ENCODE measurements around the gene SYT1. TPM values are rescaled to one million over a fixed set of nuclear protein-coding genes. Genes with fewer than 3 reads are reported as not detected.

Gene SYT1
- total RNA-seq, 1 donor from 2014 or later = 33.2 TPM

- Histone ChIP-seq H3K27ac (ENCODE audit: low read depth, low read length) (no peak overlapping the region), H2AFZ (ENCODE audit: low read depth, low read length) (no peak overlapping the region), H3K4me2 (ENCODE audit: low read length) (no peak overlapping the region), H3K4me1 (ENCODE audit: insufficient read depth, low read length) (peaks cover 4% of the 10 kb centered on the region), H3K9me3 (ENCODE audit: insufficient read depth, low read depth, low read length) (no peaks in the 10 kb centered on the region), H3K79me2 (ENCODE audit: insufficient read depth, low read length) (no peaks in the 10 kb centered on the region), H3K36me3 (ENCODE audit: insufficient read depth, low read length) (no peaks in the 10 kb centered on the region), H3K9ac (ENCODE audit: low read length) (no peak overlapping the region), H4K20me1 (ENCODE audit: insufficient read depth, low read length) (no peaks in the 10 kb centered on the region), H3K27me3 (ENCODE audit: insufficient read depth, low read length) (no peaks in the 10 kb centered on the region), H3K4me3 (ENCODE audit: insufficient read depth, low read depth, low read length) (no peak overlapping the region)
- Mint-ChIP-seq H3K9me3 (ENCODE audit: unreplicated experiment) (no peaks in the 10 kb centered on the region), H3K27ac (ENCODE audit: unreplicated experiment) (no peak overlapping the region), H3K27me3 (ENCODE audit: low read depth, unreplicated experiment) (no peaks in the 10 kb centered on the region), H3K4me1 (ENCODE audit: low read depth, unreplicated experiment) (peaks cover 15% of the 10 kb centered on the region), H3K36me3 (ENCODE audit: low read depth, unreplicated experiment) (no peaks in the 10 kb centered on the region), H3K4me3 (ENCODE audit: unreplicated experiment) (no peak overlapping the region)
- no peak for DNase-seq (ENCODE audit: low read depth)
- FAIRE-seq = no peak
- no peak for TF ChIP-seq CTCF (IDR thresholded peaks at IDR 0.05; ENCODE audit: insufficient read depth, low read depth, low read length)
- no peak for TF ChIP-seq EZH2 (IDR thresholded peaks at IDR 0.05; ENCODE audit: insufficient read depth, low read length)
These were observed 570.0 kb downstream of the SYT1 start for GRCh38 chr12:79434561-79434960.

GRCh38 chr12:79435742-79436141, 571.2 kb downstream of the SYT1 start:
- no peaks in the 10 kb centered on the region for H4K20me1 ChIP-seq (ENCODE audit: insufficient read depth, low read length)
- peak overlapping the region; percentile 48 for H3K27ac ChIP-seq (ENCODE audit: low read depth, low read length)
- DNase-seq (ENCODE audit: low read depth) (no peak), FAIRE-seq (no peak)
- H3K9me3 ChIP-seq (ENCODE audit: insufficient read depth, low read depth, low read length) = no peaks in the 10 kb centered on the region
- Mint-ChIP-seq H3K4me1 (ENCODE audit: low read depth, unreplicated experiment) (peaks cover 15% of the 10 kb centered on the region), H3K9me3 (ENCODE audit: unreplicated experiment) (no peaks in the 10 kb centered on the region), H3K36me3 (ENCODE audit: low read depth, unreplicated experiment) (no peaks in the 10 kb centered on the region), H3K4me3 (ENCODE audit: unreplicated experiment) (no peak overlapping the region), H3K27ac (ENCODE audit: unreplicated experiment) (no peak overlapping the region), H3K27me3 (ENCODE audit: low read depth, unreplicated experiment) (no peaks in the 10 kb centered on the region)
- H3K9ac ChIP-seq (ENCODE audit: low read length) = peak overlapping the region; percentile 27
- H3K4me2 ChIP-seq (ENCODE audit: low read length) = peak overlapping the region; percentile 39
- peaks cover 4% of the 10 kb centered on the region for H3K4me1 ChIP-seq (ENCODE audit: insufficient read depth, low read length)
- no peaks in the 10 kb centered on the region for H3K79me2 ChIP-seq (ENCODE audit: insufficient read depth, low read length)
- H2AFZ ChIP-seq (ENCODE audit: low read depth, low read length) = no peak overlapping the region
- H3K27me3 ChIP-seq (ENCODE audit: insufficient read depth, low read length) = no peaks in the 10 kb centered on the region
- no peak overlapping the region for H3K4me3 ChIP-seq (ENCODE audit: insufficient read depth, low read depth, low read length)
- TF ChIP-seq EZH2 (IDR thresholded peaks at IDR 0.05; ENCODE audit: insufficient read depth, low read length) = no peak
- no peak for TF ChIP-seq CTCF (IDR thresholded peaks at IDR 0.05; ENCODE audit: insufficient read depth, low read depth, low read length)
- no peaks in the 10 kb centered on the region for H3K36me3 ChIP-seq (ENCODE audit: insufficient read depth, low read length)

GRCh38 chr12:79438480-79439174, 574.1 kb downstream of the SYT1 start:
- H2AFZ ChIP-seq (ENCODE audit: low read depth, low read length) = no peak overlapping the region
- H3K4me2 ChIP-seq (ENCODE audit: low read length) = peak overlapping the region; percentile 20
- H3K9me3 Mint-ChIP-seq (ENCODE audit: unreplicated experiment) = no peaks in the 10 kb centered on the region
- FAIRE-seq = no peak
- no peaks in the 10 kb centered on the region for H3K9me3 ChIP-seq (ENCODE audit: insufficient read depth, low read depth, low read length)
- no peaks in the 10 kb centered on the region for H3K36me3 ChIP-seq (ENCODE audit: insufficient read depth, low read length)
- H3K4me1 Mint-ChIP-seq (ENCODE audit: low read depth, unreplicated experiment) = peaks cover 28% of the 10 kb centered on the region
- H3K4me3 Mint-ChIP-seq (ENCODE audit: unreplicated experiment) = no peak overlapping the region
- no peaks in the 10 kb centered on the region for H3K36me3 Mint-ChIP-seq (ENCODE audit: low read depth, unreplicated experiment)
- no peaks in the 10 kb centered on the region for H3K79me2 ChIP-seq (ENCODE audit: insufficient read depth, low read length)
- peak overlapping the region; percentile 2 for H3K9ac ChIP-seq (ENCODE audit: low read length)
- DNase-seq (ENCODE audit: low read depth) = no peak
- no peak overlapping the region for H3K27ac Mint-ChIP-seq (ENCODE audit: unreplicated experiment)
- H3K4me1 ChIP-seq (ENCODE audit: insufficient read depth, low read length) = peaks cover 4% of the 10 kb centered on the region
- H3K27ac ChIP-seq (ENCODE audit: low read depth, low read length) = peak overlapping the region; percentile 17
- no peaks in the 10 kb centered on the region for H4K20me1 ChIP-seq (ENCODE audit: insufficient read depth, low read length)
- no peak overlapping the region for H3K4me3 ChIP-seq (ENCODE audit: insufficient read depth, low read depth, low read length)
- TF ChIP-seq EZH2 (IDR thresholded peaks at IDR 0.05; ENCODE audit: insufficient read depth, low read length) (no peak), CTCF (IDR thresholded peaks at IDR 0.05; ENCODE audit: insufficient read depth, low read depth, low read length) (no peak)
- H3K27me3 ChIP-seq (ENCODE audit: insufficient read depth, low read length) = no peaks in the 10 kb centered on the region
- no peaks in the 10 kb centered on the region for H3K27me3 Mint-ChIP-seq (ENCODE audit: low read depth, unreplicated experiment)

Measured in astrocyte (in vitro differentiated cells and primary cell).